GM18505 (cell line): ENCODE data around the gene ATP5F1C.

Source experiments
- ATAC-seq: cut with Tn5 transposase; IDR thresholded peaks from one replicate; pipeline ENCODE4 v1.9.1; 2021; ENCODE audit not compliant: unreplicated experiment
- POLR2A ChIP-seq: IDR thresholded peaks from 4 replicates; pipeline ENCODE4 v1.6.1; 2011; ENCODE audit warnings: borderline replicate concordance; ENCODE audit not compliant: insufficient read depth, insufficient read length; ENCODE audit errors: extremely low read depth

ATP5F1C gene

GRCh38 chr10:7786430-7786829 lies 1.5 kb upstream of the ATP5F1C start:
- TF ChIP-seq POLR2A: no peak
- no peak for ATAC-seq

- peak; percentile 13 for ATAC-seq
- TF ChIP-seq POLR2A: no peak
These were observed 674 bp upstream of the ATP5F1C start for GRCh38 chr10:7787150-7787856.

- TF ChIP-seq POLR2A: no peak
- ATAC-seq: peak; percentile 7
These were observed 786 bp downstream of the ATP5F1C start for GRCh38 chr10:7788639-7789286.

- ATAC-seq: no peak
- no peak for TF ChIP-seq POLR2A
These were observed 1.4 kb downstream of the ATP5F1C start for GRCh38 chr10:7789390-7789789.

- TF ChIP-seq POLR2A: no peak
- ATAC-seq: no peak
These were observed 4.6 kb downstream of the ATP5F1C start for GRCh38 chr10:7792541-7792940.

- TF ChIP-seq POLR2A: no peak
- no peak for ATAC-seq
These were observed 6.5 kb downstream of the ATP5F1C start for GRCh38 chr10:7794251-7795026.

- no peak for ATAC-seq
- no peak for TF ChIP-seq POLR2A
These were observed 7.6 kb downstream of the ATP5F1C start for GRCh38 chr10:7795605-7796004.

GRCh38 chr10:7797582-7797981 lies 9.6 kb downstream of the ATP5F1C start:
- no peak for TF ChIP-seq POLR2A
- no peak for ATAC-seq

- no peak for ATAC-seq
- no peak for TF ChIP-seq POLR2A
These were observed 14.6 kb downstream of the ATP5F1C start for GRCh38 chr10:7802606-7803005.

- ATAC-seq: no peak
- TF ChIP-seq POLR2A: no peak
These were observed 16.2 kb downstream of the ATP5F1C start for GRCh38 chr10:7804216-7804615.

GRCh38 chr10:7804741-7805140 lies 16.8 kb downstream of the ATP5F1C start:
- no peak for TF ChIP-seq POLR2A
- no peak for ATAC-seq

- no peak for ATAC-seq
These were observed 20.8 kb downstream of the ATP5F1C start for GRCh38 chr10:7808686-7809267.

GRCh38 chr10:7810443-7810842 lies 22.5 kb downstream of the ATP5F1C start:
- ATAC-seq: no peak
- TF ChIP-seq POLR2A: no peak

More at GRCh38 chr10:7808686-7809267, 20.8 kb downstream of the ATP5F1C start:
- no peak for TF ChIP-seq POLR2A
